ENCODE results near the gene TROAP. TPM values are rescaled to one million over a fixed set of nuclear protein-coding genes. Genes with fewer than 3 reads are reported as not detected.
A peak's percentile ranks its signal among the peaks of the same experiment; 100 is the strongest.
"Not testable (repeated sequence)": the region's sequence is repeated elsewhere in the genome, so short reads cannot be mapped to it uniquely, and the experiment has no call there.

The TROAP gene
- total and polyA plus RNA-seq, 2 experiments from 2014 or later, result 46.4 to 47.5 TPM

- H3K4me1 ChIP-seq (ENCODE audit: insufficient read depth), result peaks cover 8% of the 10 kb centered on the region; the same call in 1 of the 2 replicates
- H3K9me3 Mint-ChIP-seq, result no peaks in the 10 kb centered on the region
- H3K27me3 ChIP-seq (ENCODE audit: insufficient read depth), result no peaks in the 10 kb centered on the region
- H3K36me3 Mint-ChIP-seq (ENCODE audit: low read depth), result no peaks in the 10 kb centered on the region
- 0 out of 2 replicates have a peak, but pooled peaks cover 4% of the 10 kb centered on the region for H3F3A ChIP-seq (replicated peaks; ENCODE audit: low read depth)
- ATAC-seq (peak; percentile 57), DNase-seq (ENCODE audit: low spot score) (peak; percentile 66)
- no peak for TF ChIP-seq EZH2 (IDR thresholded peaks at IDR 0.05; ENCODE audit: low read depth, unreplicated experiment)
- TF ChIP-seq STAT1 (IDR thresholded peaks at IDR 0.05; ENCODE audit: unreplicated experiment), result no peak
- no peak for TF ChIP-seq ETS1 (IDR thresholded peaks at IDR 0.05)
- no peak for TF ChIP-seq ZNF462 (CRISPR knock-in tag; IDR thresholded peaks at IDR 0.05)
- TF ChIP-seq NANOG (IDR thresholded peaks at IDR 0.05; ENCODE audit: borderline replicate concordance), result no peak
- no peak for TF ChIP-seq POLR2AphosphoS5 (IDR thresholded peaks at IDR 0.05; ENCODE audit: low read depth)
- no peak for TF ChIP-seq ZNF331 (CRISPR knock-in tag; IDR thresholded peaks at IDR 0.05; ENCODE audit: low read depth)
- no peak for TF ChIP-seq JUNB (IDR thresholded peaks at IDR 0.05; ENCODE audit: unreplicated experiment)
- TF ChIP-seq CTCF (conservative IDR thresholded peaks at IDR 0.05; ENCODE audit: low read depth in 2 of 2), result no peak
- TF ChIP-seq, protein P1, sequence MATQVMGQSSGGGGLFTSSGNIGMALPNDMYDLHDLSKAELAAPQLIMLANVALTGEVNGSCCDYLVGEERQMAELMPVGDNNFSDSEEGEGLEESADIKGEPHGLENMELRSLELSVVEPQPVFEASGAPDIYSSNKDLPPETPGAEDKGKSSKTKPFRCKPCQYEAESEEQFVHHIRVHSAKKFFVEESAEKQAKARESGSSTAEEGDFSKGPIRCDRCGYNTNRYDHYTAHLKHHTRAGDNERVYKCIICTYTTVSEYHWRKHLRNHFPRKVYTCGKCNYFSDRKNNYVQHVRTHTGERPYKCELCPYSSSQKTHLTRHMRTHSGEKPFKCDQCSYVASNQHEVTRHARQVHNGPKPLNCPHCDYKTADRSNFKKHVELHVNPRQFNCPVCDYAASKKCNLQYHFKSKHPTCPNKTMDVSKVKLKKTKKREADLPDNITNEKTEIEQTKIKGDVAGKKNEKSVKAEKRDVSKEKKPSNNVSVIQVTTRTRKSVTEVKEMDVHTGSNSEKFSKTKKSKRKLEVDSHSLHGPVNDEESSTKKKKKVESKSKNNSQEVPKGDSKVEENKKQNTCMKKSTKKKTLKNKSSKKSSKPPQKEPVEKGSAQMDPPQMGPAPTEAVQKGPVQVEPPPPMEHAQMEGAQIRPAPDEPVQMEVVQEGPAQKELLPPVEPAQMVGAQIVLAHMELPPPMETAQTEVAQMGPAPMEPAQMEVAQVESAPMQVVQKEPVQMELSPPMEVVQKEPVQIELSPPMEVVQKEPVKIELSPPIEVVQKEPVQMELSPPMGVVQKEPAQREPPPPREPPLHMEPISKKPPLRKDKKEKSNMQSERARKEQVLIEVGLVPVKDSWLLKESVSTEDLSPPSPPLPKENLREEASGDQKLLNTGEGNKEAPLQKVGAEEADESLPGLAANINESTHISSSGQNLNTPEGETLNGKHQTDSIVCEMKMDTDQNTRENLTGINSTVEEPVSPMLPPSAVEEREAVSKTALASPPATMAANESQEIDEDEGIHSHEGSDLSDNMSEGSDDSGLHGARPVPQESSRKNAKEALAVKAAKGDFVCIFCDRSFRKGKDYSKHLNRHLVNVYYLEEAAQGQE (IDR thresholded peaks at IDR 0.05; ENCODE audit: unreplicated experiment), result no peak
- no peak overlapping the region for H3K4me3 Mint-ChIP-seq
- peaks cover 19% of the 10 kb centered on the region for H3K4me1 Mint-ChIP-seq
- no peak overlapping the region for H2AFZ ChIP-seq
- no peak overlapping the region for H3K27ac Mint-ChIP-seq
- no peaks in the 10 kb centered on the region; the same call in 1 of the 2 replicates for H4K20me1 ChIP-seq (replicated peaks; ENCODE audit: insufficient read depth)
- peaks cover 7% of the 10 kb centered on the region for H3K27me3 Mint-ChIP-seq (ENCODE audit: insufficient read depth, low read depth, poor library complexity)
- H3K9me2 ChIP-seq (ENCODE audit: insufficient read depth), result no peaks in the 10 kb centered on the region
- H3K4me2 ChIP-seq, result no peak overlapping the region
- H3K27ac ChIP-seq (ENCODE audit: low read depth), result no peak overlapping the region
- no peak overlapping the region for H3K4me3 ChIP-seq
- H3K79me2 ChIP-seq (replicated peaks; ENCODE audit: insufficient read depth), result no peaks in the 10 kb centered on the region
- no peaks in the 10 kb centered on the region for H3K36me3 ChIP-seq (ENCODE audit: insufficient read depth)
Measured at GRCh38 chr12:49279706-49280159, 43.3 kb upstream of the TROAP start.

- H3K9me2 ChIP-seq (ENCODE audit: insufficient read depth); H3K36me3 Mint-ChIP-seq (ENCODE audit: low read depth); H2AFZ ChIP-seq; ATAC-seq; H3K4me2 ChIP-seq; H3K4me3 Mint-ChIP-seq; H3F3A ChIP-seq (replicated peaks; ENCODE audit: low read depth); H3K27ac ChIP-seq (ENCODE audit: low read depth); H3K79me2 ChIP-seq (replicated peaks; ENCODE audit: insufficient read depth); DNase-seq (ENCODE audit: low spot score); H3K27me3 ChIP-seq (ENCODE audit: insufficient read depth); H3K4me3 ChIP-seq; H3K27me3 Mint-ChIP-seq (ENCODE audit: insufficient read depth, low read depth, poor library complexity); H3K4me1 ChIP-seq (ENCODE audit: insufficient read depth); H3K27ac Mint-ChIP-seq; H3K36me3 ChIP-seq (ENCODE audit: insufficient read depth); H3K9me3 Mint-ChIP-seq; H4K20me1 ChIP-seq (replicated peaks; ENCODE audit: insufficient read depth): not testable (repeated sequence)
- H3K4me1 Mint-ChIP-seq, result peaks cover 19% of the 10 kb centered on the region
Measured at GRCh38 chr12:49280545-49280944, 42.5 kb upstream of the TROAP start.
